RWPE1 (cell line): ENCODE results near the gene ITPKB.

Experiments
- CTCF ChIA-PET: fragments of 350-600 bp; sonication (Branson Sonifier 250); formaldehyde crosslinking; extraction: SDS; loops from one replicate; lab custom pipeline; 2021; lab: Yijun Ruan, JAX
- POLR2A ChIA-PET: fragments of 400-600 bp; formaldehyde crosslinking; extraction: SDS; loops from one replicate; lab custom pipeline; 2020; ENCODE audit warnings: antibody characterized with exemption; ENCODE audit not compliant: low non-redundant PET; lab: Yijun Ruan, JAX
- DNase-seq: peaks from one replicate; pipeline ENCODE4 v3.0.0; 2012; ENCODE audit warnings: low spot score
- H3K27ac ChIP-seq: fragments of 450-650 bp; 2 replicates; pipeline ENCODE4 v1.5.1; 2017
- TF ChIP-seq, protein P1 (sequence below): fragments of 450-650 bp; conservative IDR thresholded peaks from 2 replicates; pipeline ENCODE4 v1.5.1; 2017; ENCODE audit warnings: low read depth, mild to moderate bottlenecking

Gene ITPKB

DNA sequence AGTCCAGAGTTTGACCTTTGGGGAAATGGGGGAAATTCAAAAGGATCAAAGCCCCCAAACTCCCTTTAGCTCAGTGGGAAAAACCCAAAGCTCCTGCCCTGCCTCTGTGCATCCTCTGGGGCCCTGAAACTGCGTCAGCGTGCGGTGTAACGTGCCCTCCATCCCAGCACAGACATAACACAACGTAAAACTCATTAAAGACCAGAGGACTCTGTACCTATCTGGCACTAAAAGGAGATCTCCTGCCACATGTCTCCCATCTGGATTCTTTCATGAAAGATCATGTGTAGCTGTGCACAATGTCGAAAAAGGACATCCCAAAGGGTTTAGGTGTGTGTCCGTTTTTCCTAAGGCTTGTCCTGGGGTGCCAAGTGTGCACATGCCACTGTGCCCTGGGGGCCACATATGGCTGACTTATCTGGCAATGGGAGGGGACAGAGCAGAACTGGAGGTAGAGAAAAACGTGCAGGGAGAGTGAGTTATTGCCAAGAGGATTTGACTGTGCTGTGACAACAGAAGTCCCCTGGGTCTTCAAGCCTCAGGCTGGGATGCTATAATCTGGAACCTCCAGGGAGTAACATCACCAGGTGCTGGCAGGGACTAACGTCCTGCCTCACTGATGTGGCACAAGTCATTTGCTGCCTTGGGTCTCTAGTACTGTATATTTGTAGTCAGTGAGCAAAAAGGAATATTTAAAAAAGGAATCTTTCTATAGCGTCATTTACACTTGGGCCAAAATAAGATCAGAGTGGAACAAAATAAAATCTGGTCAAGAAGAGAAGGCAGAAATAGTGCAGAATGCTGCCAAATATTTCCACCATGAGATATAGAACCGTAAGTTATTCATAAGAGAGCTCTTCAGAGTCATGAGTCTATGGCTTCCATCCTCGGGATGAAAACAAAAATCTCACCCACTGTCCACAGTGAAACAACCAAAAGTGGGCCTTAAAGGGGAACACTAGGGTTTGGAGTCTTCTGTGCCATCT lies 52.3 kb downstream of the ITPKB start:
- H3K27ac ChIP-seq = no peak overlapping the region
- DNase-seq = no peak
- ChIA-PET CTCF (interaction anchor here (0.6 kb wide), 1 partner anchor 119 kb away, joined by 4 read pairs; no protein-coding TSS in a partner anchor), POLR2A (no interaction called here)
- TF ChIP-seq, protein P1, sequence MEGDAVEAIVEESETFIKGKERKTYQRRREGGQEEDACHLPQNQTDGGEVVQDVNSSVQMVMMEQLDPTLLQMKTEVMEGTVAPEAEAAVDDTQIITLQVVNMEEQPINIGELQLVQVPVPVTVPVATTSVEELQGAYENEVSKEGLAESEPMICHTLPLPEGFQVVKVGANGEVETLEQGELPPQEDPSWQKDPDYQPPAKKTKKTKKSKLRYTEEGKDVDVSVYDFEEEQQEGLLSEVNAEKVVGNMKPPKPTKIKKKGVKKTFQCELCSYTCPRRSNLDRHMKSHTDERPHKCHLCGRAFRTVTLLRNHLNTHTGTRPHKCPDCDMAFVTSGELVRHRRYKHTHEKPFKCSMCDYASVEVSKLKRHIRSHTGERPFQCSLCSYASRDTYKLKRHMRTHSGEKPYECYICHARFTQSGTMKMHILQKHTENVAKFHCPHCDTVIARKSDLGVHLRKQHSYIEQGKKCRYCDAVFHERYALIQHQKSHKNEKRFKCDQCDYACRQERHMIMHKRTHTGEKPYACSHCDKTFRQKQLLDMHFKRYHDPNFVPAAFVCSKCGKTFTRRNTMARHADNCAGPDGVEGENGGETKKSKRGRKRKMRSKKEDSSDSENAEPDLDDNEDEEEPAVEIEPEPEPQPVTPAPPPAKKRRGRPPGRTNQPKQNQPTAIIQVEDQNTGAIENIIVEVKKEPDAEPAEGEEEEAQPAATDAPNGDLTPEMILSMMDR = no peak

DNA sequence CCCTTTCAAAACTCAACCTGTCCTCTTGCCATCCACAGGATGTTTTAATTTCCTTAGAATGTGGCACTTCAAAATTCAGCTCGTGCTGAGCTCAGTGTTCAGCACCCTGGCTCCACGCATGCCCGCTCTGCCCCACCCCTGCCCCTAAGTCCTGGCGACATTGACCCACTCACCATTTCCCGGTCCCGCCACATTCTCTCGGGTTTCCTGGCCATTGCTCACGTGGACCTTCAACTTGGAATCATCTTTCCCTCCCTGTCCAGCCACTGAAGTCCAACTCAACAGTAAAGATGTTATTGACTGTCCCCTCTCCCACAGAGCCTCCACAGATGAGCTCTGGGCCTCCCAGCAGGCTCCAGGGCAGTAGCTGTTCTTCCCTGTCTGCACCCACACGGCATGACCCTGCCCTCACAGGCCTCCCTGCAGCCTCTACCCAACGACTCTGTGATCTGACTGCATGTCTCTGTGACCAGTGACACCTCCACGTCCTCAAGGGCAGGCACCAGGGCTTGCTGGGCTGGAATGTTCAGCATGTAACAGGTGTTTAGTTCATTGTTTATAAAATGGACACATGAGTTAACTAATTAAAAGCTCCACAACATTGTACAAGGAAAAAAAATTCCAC lies 53.8 kb downstream of the ITPKB start:
- TF ChIP-seq, protein P1 = no peak
- no peak overlapping the region for H3K27ac ChIP-seq
- no peak for DNase-seq
- POLR2A ChIA-PET = no interaction called here
- CTCF ChIA-PET = interaction anchor here (0.6 to 1.0 kb wide), 3 partner anchors 32 to 52 kb away, joined by 3 to 4 read pairs (median 3); no protein-coding TSS in a partner anchor

DNA sequence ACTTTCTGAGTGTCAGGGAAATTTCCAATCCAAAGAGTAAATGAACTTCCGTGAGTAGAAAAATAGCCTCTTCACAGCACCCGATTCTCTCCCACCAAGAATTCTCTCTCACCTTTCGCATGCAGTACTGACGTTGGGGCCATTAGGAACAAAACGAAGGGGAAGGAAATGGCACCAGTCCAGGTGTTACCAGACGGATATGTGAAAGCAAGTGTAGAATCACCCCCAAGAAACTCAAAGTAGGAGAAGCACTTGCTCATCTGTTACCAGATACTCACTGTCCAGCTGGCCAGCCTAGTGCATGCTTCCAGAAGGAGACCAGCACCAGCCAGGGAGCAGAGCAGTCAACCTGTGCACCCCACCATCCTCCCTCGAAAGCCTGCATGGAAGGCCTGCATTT lies 55.1 kb downstream of the ITPKB start:
- TF ChIP-seq, protein P1 = no peak
- ChIA-PET CTCF (no interaction called here), POLR2A (no interaction called here)
- no peak for DNase-seq
- no peak overlapping the region for H3K27ac ChIP-seq

DNA sequence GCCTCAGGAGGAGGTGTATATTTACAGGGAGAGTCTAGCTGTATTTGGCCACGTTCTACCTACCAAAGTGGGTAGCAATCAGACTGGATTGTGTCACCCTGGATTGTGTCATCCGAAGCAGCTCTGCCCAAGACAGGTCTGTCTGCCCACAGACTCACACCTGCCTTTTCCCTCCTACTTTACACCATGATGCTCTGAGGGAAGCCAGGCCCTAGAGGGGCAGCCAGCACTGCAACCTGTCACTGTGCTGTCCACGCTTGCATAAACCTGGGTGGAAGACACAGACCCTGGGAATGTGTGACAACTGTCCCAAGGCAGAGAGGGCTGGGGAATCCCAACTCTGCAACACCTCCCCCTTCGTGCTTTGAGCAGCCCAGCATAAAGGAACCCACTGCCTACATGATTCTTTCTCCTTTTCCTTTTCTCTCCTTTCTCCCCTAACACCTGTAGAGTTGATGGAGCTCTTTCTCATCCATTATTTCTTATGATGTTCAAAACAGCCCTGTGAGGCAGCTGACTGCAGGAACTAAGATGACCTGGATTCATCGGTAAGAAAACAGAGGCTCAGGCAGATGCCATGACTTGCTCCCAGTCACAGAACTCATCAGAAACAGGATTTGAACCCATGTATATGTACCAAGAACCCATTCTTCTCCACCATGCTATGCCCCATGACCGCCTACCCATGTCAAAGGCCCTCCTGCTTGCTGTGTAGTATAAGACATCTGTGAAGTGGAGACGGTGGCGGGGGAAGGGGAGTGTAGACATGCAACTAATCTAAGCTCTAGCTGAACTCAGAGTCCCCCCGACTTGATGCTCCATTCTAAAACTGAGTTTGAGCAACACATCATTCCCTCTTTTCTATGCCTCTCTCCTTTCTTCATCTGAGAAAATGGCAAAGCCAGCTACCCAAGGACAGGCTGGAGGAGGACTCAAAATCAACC lies 55.9 kb downstream of the ITPKB start:
- DNase-seq = no peak
- POLR2A ChIA-PET = no interaction called here
- CTCF ChIA-PET = interaction anchor here (0.6 kb wide), 1 partner anchor 11 kb away, joined by 3 read pairs; no protein-coding TSS in a partner anchor
- no peak overlapping the region for H3K27ac ChIP-seq
- TF ChIP-seq, protein P1 = no peak

DNA sequence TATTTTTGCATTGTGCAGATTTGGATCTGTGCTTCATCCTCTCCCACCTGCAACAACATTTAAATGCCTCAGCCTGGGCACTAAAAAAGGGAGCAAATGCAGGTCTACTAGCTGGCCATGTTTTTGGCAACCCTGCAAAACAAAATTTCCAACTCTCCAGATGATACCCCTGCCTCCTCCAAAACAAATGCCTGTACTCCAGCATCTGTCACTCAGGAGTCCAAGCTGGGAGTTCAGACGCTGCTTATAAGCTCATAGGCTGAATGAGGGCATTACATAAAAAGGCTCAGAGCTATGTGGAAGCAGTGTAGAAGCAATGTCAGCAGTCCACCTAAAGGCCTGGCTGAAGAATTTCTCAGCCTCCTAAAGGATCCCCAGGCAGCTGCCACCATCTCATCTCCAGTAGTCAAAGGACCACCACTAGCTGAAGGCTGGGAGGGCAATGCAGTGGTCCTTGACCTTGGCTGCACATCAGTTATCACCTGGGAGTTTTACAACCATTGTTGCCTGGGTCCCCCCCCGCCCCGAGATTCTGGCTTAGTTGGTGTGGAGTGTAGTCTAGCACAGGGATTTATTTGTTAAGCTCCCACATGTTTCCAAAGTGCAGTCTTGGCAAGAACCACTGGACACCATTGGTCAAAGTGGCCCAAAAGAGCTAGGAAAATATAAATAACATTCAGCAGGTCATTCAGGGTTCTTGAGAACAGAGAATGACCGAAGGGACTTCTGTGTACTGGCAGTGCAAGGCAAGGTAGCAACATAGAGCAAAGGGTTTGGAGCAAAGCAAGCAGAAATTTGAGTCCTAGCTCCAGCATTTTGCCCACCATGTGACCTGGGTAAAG lies 57.2 kb downstream of the ITPKB start:
- ChIA-PET CTCF (interaction anchor here (0.6 to 0.7 kb wide), 2 partner anchors 13 to 765 kb away, joined by 3 read pairs; no protein-coding TSS in a partner anchor), POLR2A (interaction anchor here (0.6 kb wide), 1 partner anchor 16 kb away, joined by 3 read pairs; no protein-coding TSS in a partner anchor)
- TF ChIP-seq, protein P1 = no peak
- DNase-seq = no peak
- H3K27ac ChIP-seq = no peak overlapping the region
